GM19463 (cell line): ENCODE data around the gene ZNF432.

Experiments
- ATAC-seq: cut with Tn5 transposase; IDR thresholded peaks from one replicate; pipeline ENCODE4 v1.9.1; 2021; ENCODE audit warnings: mild to moderate bottlenecking, moderate library complexity; ENCODE audit not compliant: unreplicated experiment

ZNF432 gene

DNA sequence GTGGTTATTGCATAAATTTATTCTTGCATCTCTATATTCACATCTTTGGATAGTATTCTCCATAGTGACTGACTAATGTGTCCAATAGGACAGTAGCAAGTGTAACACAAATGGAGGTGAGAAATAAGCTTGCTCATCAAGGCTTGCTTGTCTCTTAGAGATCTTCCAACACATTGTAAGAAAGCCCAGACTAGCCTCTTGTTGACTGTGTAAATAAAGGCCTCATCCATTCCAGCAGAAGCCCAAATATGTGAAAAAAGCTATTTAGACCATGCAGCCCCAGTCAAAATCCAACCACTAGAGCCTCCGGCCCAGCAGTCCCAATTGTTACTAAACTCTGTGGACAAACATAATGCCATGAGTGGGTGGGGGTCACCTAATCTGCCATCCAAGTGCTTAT, 38.0 kb downstream of the ZNF432 start:
- no peak for ATAC-seq

DNA sequence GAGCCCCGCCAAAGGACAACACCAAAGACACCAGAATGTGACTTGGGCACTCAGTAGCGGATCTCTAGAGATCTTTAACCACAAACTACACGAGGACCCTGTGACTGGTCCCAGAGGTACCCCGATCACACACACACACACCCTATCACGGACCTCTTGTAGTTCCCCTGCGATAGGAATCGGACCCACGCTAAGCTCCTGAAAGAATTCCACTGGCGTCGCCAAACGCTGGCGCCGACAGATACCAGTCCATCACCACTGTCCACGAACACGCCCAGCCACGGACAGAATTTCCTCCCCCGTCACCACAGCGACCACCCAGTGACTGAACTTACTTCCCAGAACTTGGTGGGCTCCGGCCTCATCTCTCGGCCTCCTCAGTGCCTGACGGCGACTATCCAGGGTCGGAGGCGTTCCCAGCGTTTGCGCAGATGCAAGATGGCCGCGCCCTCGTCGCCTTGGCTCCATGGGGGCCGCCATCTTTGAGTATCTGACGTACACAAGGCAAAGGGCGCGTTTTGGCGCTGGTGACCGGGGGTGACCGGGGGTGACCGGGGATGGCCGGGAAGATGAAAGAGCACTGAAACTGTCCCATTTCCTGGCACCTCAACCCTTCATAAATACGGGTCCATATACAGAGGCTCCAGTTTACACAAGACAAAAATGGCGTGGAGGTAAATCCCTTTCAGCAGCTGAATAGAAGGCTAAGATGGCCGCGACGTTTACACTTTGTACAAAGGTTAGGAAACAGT, 40.7 kb downstream of the ZNF432 start, which contains the start of gene ZNF615:
Gene ZNF615, minus strand, starts transcription at position 406 of the 752 bp plus-strand sequence. CDS start 4,500 bp downstream, outside the sequence.
- peak; percentile 88 for ATAC-seq

DNA sequence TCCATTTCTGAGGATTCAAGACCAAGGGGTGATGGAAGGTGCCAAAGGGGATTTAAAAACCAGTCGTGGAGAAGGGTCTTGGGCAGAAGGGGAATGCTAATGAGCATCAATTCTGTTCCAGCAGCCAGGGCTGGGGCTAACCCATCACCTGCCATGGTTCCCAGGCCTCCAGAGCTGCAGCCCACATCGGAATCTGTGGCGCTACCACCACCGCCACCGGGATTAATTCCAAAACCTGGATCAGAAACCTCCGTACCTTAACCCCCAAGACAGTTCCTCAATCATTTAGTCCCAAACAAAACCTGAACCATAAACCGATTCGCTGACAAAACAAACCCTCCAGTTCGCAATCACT, 41.2 kb downstream of the ZNF432 start:
- no peak for ATAC-seq

DNA sequence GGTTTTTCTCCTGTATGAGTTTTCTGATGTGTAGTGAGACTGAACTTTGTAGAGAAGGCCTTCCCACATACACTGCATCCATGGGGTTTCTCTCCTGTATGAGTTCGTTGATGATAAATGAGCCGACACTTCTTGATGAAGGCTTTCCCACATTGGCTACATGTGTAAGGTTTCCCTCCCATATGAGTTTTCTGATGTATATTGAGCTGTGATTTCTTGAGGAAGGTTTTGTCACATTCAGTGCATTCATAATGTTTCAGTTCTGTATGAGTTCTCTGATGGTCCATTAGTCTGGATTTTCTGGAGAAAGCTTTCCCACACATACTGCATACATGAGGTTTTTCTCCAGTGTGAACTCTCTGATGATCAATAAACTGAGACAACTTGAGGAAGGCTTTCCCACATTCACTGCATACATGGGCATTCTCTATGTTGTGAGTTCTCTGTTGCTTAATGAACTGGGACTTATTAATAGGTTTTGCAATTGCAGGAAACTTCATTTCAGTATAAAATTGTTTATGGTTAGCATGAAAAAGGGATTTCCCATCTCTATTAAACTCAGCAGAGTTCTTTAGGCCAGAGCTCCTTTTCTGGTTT, 54.5 kb downstream of the ZNF432 start:
- ATAC-seq: no peak

DNA sequence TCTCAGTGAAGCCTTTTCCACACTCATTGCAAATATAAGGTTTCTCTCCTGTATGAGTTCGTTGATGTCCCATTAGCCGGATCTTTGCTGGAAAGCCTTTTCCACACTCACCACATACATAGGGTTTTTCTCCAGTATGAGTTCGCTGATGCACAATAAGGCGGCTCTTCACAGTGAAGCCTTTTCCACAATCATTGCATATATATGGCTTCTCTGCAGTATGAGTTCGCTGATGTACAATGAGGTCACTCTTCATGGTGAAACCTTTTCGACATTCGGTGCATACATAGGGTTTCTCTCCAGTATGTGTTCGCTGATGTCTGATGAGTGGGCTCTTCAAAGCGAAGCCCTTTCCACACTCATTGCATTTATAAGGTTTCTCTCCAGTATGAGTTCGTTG, 55.2 kb downstream of the ZNF432 start:
- ATAC-seq: no peak

DNA sequence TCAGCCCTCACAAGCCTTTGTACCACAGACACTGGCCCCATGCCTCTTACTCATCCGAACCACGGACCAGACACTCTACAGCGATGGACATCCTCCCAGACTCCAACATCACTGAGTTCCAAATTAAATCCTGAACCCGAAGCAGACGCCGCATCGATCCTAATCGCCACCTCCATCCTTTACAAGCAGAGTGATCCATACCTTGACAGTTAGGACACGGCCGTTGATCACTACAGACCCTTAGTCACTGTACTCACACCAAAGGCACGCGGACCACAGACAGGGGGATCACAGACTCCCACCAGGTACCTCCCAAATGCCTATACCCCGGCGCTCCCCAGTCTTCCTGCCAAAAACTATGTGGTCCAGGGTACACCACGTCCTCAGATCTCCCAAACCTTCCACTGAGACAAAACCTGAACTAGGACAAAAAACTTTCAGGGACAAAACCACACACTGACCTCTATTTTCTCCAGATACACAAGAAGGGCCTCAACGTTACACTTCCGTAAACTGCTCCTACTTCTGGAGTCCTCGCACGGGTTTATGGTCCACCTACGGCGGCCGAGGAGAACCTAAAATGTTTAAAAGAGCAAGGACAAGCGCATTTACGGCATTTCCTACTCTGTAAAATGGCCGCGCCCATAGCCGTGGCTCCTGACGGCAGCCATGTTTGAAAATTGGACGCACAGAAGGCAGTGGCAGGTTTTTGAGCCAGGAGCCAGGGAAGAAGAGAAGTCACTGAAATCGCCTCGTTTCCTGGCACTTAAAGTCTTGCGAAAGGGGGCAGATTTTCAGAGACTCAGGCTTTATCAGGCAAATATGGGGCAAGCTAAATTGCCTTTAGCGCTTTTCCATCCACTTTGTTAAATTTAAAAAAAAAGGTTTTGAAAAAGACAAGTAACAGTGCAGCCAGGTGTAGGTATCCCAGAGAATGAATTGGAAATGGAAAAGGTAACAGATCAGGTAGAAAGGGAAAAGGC, 62.0 kb downstream of the ZNF432 start, which contains the start of gene ZNF350:
Gene ZNF350, minus strand, starts transcription at position 532 of the 983 bp plus-strand sequence. CDS start 12,480 bp downstream, outside the sequence.
- no peak for ATAC-seq

DNA sequence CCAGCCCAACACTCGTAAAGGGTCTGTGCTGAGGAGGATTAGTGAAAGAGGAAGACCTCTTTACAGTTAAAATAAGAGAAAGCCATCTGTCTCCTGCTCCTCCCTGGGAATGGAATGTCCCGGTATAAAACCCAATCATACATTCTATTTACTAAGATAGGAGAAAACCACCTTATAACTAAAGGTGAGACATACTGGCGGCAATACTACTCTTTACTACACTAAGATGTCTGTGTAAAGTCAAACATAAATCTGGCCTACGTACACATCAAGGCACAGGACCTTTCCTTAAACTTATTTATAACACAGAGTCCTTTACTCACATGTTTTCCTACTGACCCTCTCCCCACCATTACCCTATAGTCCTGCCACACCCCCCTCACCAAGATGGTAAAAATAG, 65.3 kb downstream of the ZNF432 start:
- ATAC-seq: no peak
